Measurements from ENCODE around the gene LNP1. TPM values are rescaled to one million over a fixed set of nuclear protein-coding genes. Genes with fewer than 3 reads are reported as not detected.

LNP1 gene
- total RNA-seq, 1 donor, result 2.9 TPM

- Histone ChIP-seq H3K9me3 (ENCODE audit: low read depth, low read length) (no peaks in the 10 kb centered on the region), H3K4me3 (ENCODE audit: insufficient read depth, low read length) (no peak overlapping the region), H3K27me3 (ENCODE audit: insufficient read depth, low read length) (no peaks in the 10 kb centered on the region), H3K79me2 (ENCODE audit: insufficient read depth, low read length) (no peaks in the 10 kb centered on the region), H4K20me1 (ENCODE audit: insufficient read depth, low read length) (peaks cover 4% of the 10 kb centered on the region), H2AFZ (ENCODE audit: low read length) (no peak overlapping the region), H3K4me1 (ENCODE audit: insufficient read depth, low read length) (no peaks in the 10 kb centered on the region), H3K27ac (ENCODE audit: low read depth, low read length) (no peak overlapping the region), H3K4me2 (ENCODE audit: insufficient read depth, low read length) (no peak overlapping the region), H3K36me3 (ENCODE audit: insufficient read depth, low read length) (no peaks in the 10 kb centered on the region)
- no peak for DNase-seq (ENCODE audit: insufficient read length, low spot score, missing footprints)
- TF ChIP-seq CTCF (IDR thresholded peaks at IDR 0.05; ENCODE audit: extremely low read depth, low read depth, low read length), result no peak
Observed at GRCh38 chr3:100424261-100424660, 22.9 kb downstream of the LNP1 start.

GRCh38 chr3:100425316-100425715 lies 24.0 kb downstream of the LNP1 start:
- H3K79me2 ChIP-seq (ENCODE audit: insufficient read depth, low read length), result no peaks in the 10 kb centered on the region
- no peak overlapping the region for H3K27ac ChIP-seq (ENCODE audit: low read depth, low read length)
- H2AFZ ChIP-seq (ENCODE audit: low read length), result no peak overlapping the region
- no peak overlapping the region for H3K4me3 ChIP-seq (ENCODE audit: insufficient read depth, low read length)
- H3K9me3 ChIP-seq (ENCODE audit: low read depth, low read length), result no peaks in the 10 kb centered on the region
- no peak overlapping the region for H3K4me2 ChIP-seq (ENCODE audit: insufficient read depth, low read length)
- peaks cover 4% of the 10 kb centered on the region for H4K20me1 ChIP-seq (ENCODE audit: insufficient read depth, low read length)
- no peaks in the 10 kb centered on the region for H3K36me3 ChIP-seq (ENCODE audit: insufficient read depth, low read length)
- no peaks in the 10 kb centered on the region for H3K27me3 ChIP-seq (ENCODE audit: insufficient read depth, low read length)
- no peaks in the 10 kb centered on the region for H3K4me1 ChIP-seq (ENCODE audit: insufficient read depth, low read length)
- peak; percentile 36 for DNase-seq (ENCODE audit: insufficient read length, low spot score, missing footprints)
- no peak for TF ChIP-seq CTCF (IDR thresholded peaks at IDR 0.05; ENCODE audit: extremely low read depth, low read depth, low read length)

DNA sequence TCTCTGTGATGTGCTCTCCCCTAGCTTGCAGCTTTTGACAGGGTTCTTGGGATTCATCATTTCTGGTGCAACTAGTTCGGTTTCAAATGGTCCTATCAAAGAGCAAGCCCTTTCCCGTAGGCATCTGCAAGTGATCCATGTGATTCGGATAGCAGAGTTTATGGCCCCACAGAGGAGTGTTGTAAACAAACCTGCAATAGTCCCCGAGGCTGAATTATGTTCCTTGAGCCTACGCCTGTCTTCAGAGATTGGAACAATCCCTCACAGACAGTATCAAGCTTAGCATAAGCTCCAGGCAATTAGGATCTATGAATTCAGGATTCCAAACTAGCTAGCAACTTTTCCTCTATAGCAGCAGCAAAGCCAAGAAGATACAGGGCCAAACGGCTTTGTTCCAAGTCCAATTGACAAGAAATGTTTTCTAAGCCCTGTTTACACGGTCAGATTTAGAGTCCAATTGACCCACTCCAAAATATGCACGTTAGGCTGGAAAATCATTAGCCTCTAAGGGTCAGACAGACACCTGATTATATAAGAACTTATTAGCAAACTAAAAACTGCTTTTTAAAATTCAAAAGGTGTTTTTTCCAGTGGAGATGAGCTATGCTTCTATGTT lies 24.8 kb downstream of the LNP1 start:
- H3K4me1 ChIP-seq (ENCODE audit: insufficient read depth, low read length), result no peaks in the 10 kb centered on the region
- H3K9me3 ChIP-seq (ENCODE audit: low read depth, low read length), result no peaks in the 10 kb centered on the region
- no peaks in the 10 kb centered on the region for H3K27me3 ChIP-seq (ENCODE audit: insufficient read depth, low read length)
- peaks cover 4% of the 10 kb centered on the region for H4K20me1 ChIP-seq (ENCODE audit: insufficient read depth, low read length)
- H3K4me2 ChIP-seq (ENCODE audit: insufficient read depth, low read length), result no peak overlapping the region
- H3K79me2 ChIP-seq (ENCODE audit: insufficient read depth, low read length), result no peaks in the 10 kb centered on the region
- H2AFZ ChIP-seq (ENCODE audit: low read length), result no peak overlapping the region
- no peak overlapping the region for H3K4me3 ChIP-seq (ENCODE audit: insufficient read depth, low read length)
- H3K27ac ChIP-seq (ENCODE audit: low read depth, low read length), result no peak overlapping the region
- no peaks in the 10 kb centered on the region for H3K36me3 ChIP-seq (ENCODE audit: insufficient read depth, low read length)
- no peak for TF ChIP-seq CTCF (IDR thresholded peaks at IDR 0.05; ENCODE audit: extremely low read depth, low read depth, low read length)
- no peak for DNase-seq (ENCODE audit: insufficient read length, low spot score, missing footprints)

- Histone ChIP-seq H3K4me2 (ENCODE audit: insufficient read depth, low read length) (no peak overlapping the region), H3K27me3 (ENCODE audit: insufficient read depth, low read length) (no peaks in the 10 kb centered on the region)
- DNase-seq (ENCODE audit: insufficient read length, low spot score, missing footprints), result no peak
Observed at GRCh38 chr3:100427699-100428098, 26.4 kb downstream of the LNP1 start.

More at GRCh38 chr3:100427699-100428098, 26.4 kb downstream of the LNP1 start:
- no peaks in the 10 kb centered on the region for H3K36me3 ChIP-seq (ENCODE audit: insufficient read depth, low read length)
- no peak overlapping the region for H3K4me3 ChIP-seq (ENCODE audit: insufficient read depth, low read length)
- no peak for TF ChIP-seq CTCF (IDR thresholded peaks at IDR 0.05; ENCODE audit: extremely low read depth, low read depth, low read length)
- H3K79me2 ChIP-seq (ENCODE audit: insufficient read depth, low read length), result no peaks in the 10 kb centered on the region
- no peaks in the 10 kb centered on the region for H3K9me3 ChIP-seq (ENCODE audit: low read depth, low read length)
- no peak overlapping the region for H3K27ac ChIP-seq (ENCODE audit: low read depth, low read length)
- no peaks in the 10 kb centered on the region for H3K4me1 ChIP-seq (ENCODE audit: insufficient read depth, low read length)
- no peak overlapping the region for H2AFZ ChIP-seq (ENCODE audit: low read length)
- H4K20me1 ChIP-seq (ENCODE audit: insufficient read depth, low read length), result peaks cover 4% of the 10 kb centered on the region

Measured in osteoblast (primary cell).